Measurements from ENCODE around the gene BGLAP. TPM values are rescaled to one million over a fixed set of nuclear protein-coding genes. Genes with fewer than 3 reads are reported as not detected.
A peak's percentile ranks its signal among the peaks of the same experiment; 100 is the strongest.

The BGLAP gene
- total and polyA plus RNA-seq, 2 donors (not counting 1 experiment from before 2014, with no cell fraction given), result 3.1 to 7.4 TPM

DNA sequence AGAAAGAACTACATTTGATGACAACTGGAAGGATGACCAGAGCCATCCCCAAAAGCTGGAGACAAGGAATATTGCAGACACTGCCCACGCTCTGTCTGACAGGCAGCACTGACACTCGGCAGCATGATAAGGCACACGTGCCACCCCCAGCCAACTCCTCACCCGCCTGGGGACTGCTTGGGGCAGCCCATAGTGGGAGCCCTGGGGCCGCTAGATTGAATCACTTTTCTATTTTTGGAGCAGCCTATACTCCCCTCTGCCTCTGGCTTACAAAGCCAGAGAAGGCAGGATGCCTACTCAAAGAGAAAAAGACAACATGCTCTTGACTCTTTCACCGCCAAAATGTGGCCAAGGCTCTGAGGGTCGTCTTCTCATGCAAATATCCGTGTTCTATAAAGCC, 39.3 kb downstream of the BGLAP start:
- Histone ChIP-seq H2AFZ (ENCODE audit: insufficient read depth, low read depth, low read length, poor library complexity, severe bottlenecking) (peak overlapping the region; percentile 86), H3K27ac (ENCODE audit: low read length in 2 of 2) (peak overlapping the region in 1 of 2 donors; percentile 89), H3K4me2 (replicated peaks; ENCODE audit: low read depth, low read length, poor library complexity, severe bottlenecking) (peak overlapping the region; percentile 80), H3K36me3 (replicated peaks in 1 of 2; ENCODE audit: control extremely low read depth in 1 of 2, control insufficient read depth in 1 of 2, extremely low read depth in 1 of 2, insufficient read depth in 2 of 2, low read length in 1 of 2) (peaks cover 0 to 32% of the 10 kb centered on the region in 2 experiments), H3K27me3 (replicated peaks in 1 of 4; ENCODE audit: control extremely low read depth in 1 of 4, control insufficient read depth in 3 of 4, insufficient read depth in 4 of 4, low read length in 3 of 4) (no peaks in the 10 kb centered on the region), H3K4me1 (ENCODE audit: control insufficient read depth in 2 of 2, insufficient read depth in 2 of 2, low read length in 2 of 2) (peaks cover 20 to 28% of the 10 kb centered on the region in 2 donors), H3K79me2 (ENCODE audit: control insufficient read depth, insufficient read depth, low read length) (peaks cover 63% of the 10 kb centered on the region), H4K20me1 (ENCODE audit: control insufficient read depth, insufficient read depth, low read length, poor library complexity, severe bottlenecking) (peaks cover 24% of the 10 kb centered on the region), H3K9me3 (ENCODE audit: control extremely low read depth in 1 of 3, control insufficient read depth in 2 of 3, insufficient read depth in 1 of 3, low read length in 2 of 3) (no peaks in the 10 kb centered on the region), H3K4me3 (ENCODE audit: control extremely low read depth in 1 of 5, extremely low read depth in 1 of 5, insufficient read depth in 1 of 5, low read depth in 2 of 5, low read length in 4 of 5) (peak overlapping the region in 4 of 5 experiments; percentile 74 to 96 (median 84)), H3K9ac (ENCODE audit: low read length) (peak overlapping the region; percentile 91)
- peak overlapping the region; percentile 74 for H3K27ac Mint-ChIP-seq
- H3K9me3 Mint-ChIP-seq (ENCODE audit: insufficient read depth), result no peaks in the 10 kb centered on the region
- WGBS (ENCODE audit: insufficient coverage), result 34% methylated on average over 8 of the region's 8 CpGs
- intact Hi-C loops (cut with micrococcal nuclease), result loop anchor here (5.0 kb wide), 1 partner anchor 1954 kb away; the partner anchor contains the start of gene ATP8B2
- ChIA-PET POLR2A (interaction anchor here (0.6 to 2.8 kb wide), 3 partner anchors 9 to 117 kb away, joined by 5 to 9 read pairs (median 5); partner anchors contain the start of gene PMF1), CTCF (interaction anchor here (1.1 to 1.5 kb wide), 3 partner anchors 10 to 228 kb away, joined by 3 to 5 read pairs (median 4); partner anchors contain the start of gene UBQLN4)
- H3K27me3 Mint-ChIP-seq, result no peaks in the 10 kb centered on the region
- peaks cover 39% of the 10 kb centered on the region for H3K4me1 Mint-ChIP-seq
- peak overlapping the region; percentile 98 for H3K4me3 Mint-ChIP-seq
- TF ChIP-seq, protein P1, sequence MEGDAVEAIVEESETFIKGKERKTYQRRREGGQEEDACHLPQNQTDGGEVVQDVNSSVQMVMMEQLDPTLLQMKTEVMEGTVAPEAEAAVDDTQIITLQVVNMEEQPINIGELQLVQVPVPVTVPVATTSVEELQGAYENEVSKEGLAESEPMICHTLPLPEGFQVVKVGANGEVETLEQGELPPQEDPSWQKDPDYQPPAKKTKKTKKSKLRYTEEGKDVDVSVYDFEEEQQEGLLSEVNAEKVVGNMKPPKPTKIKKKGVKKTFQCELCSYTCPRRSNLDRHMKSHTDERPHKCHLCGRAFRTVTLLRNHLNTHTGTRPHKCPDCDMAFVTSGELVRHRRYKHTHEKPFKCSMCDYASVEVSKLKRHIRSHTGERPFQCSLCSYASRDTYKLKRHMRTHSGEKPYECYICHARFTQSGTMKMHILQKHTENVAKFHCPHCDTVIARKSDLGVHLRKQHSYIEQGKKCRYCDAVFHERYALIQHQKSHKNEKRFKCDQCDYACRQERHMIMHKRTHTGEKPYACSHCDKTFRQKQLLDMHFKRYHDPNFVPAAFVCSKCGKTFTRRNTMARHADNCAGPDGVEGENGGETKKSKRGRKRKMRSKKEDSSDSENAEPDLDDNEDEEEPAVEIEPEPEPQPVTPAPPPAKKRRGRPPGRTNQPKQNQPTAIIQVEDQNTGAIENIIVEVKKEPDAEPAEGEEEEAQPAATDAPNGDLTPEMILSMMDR (IDR thresholded peaks at IDR 0.05), result no peak
- TF ChIP-seq EZH2 (IDR thresholded peaks at IDR 0.05; ENCODE audit: borderline replicate concordance, insufficient read depth, low read depth, low read length, poor library complexity, severe bottlenecking), result no peak
- no peak for ATAC-seq (ENCODE audit: low read depth)
- DNase-seq, result peak; percentile 42

Measured in B cell (primary cell).